A673 (cell line): ENCODE measurements around the gene OMG.

Experiments used
- EZH2 ChIP-seq: fragments of 200-600 bp; sonication (generic); IDR thresholded peaks from 2 replicates; pipeline ENCODE4 v1.6.1; 2017; ENCODE audit warnings: borderline replicate concordance, low read depth, mild to moderate bottlenecking, mixed read lengths, antibody characterized with exemption, low read length; ENCODE audit not compliant: poor library complexity, severe bottlenecking
- TF ChIP-seq, protein P1 (sequence below): fragments of 300-800, 200-600 bp; sonication (generic); conservative IDR thresholded peaks from 2 replicates; pipeline ENCODE4 v1.5.1; 2017; ENCODE audit warnings: low read depth, mild to moderate bottlenecking, antibody characterized with exemption, low read length, moderate library complexity, mixed read lengths

DNA sequence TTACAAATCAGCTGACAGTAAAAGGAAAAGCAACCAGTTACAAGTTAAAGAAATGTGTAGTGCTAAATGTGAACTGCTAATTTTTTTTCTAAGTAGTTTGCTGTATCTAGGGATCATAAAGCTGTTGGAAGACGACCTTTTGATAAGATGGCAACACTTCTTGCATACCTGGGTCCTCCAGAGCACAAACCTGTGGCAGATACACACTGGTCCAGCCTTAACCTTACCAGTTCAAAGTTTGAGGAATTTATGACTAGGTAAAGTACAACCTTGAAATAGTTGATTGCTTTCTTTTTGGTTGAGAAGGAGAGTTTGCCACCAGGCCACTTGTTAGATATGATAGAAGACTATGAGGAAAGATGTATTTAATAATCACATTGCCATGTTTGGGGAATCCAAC lies 35.4 kb downstream of the OMG start:
- TF ChIP-seq, protein P1, sequence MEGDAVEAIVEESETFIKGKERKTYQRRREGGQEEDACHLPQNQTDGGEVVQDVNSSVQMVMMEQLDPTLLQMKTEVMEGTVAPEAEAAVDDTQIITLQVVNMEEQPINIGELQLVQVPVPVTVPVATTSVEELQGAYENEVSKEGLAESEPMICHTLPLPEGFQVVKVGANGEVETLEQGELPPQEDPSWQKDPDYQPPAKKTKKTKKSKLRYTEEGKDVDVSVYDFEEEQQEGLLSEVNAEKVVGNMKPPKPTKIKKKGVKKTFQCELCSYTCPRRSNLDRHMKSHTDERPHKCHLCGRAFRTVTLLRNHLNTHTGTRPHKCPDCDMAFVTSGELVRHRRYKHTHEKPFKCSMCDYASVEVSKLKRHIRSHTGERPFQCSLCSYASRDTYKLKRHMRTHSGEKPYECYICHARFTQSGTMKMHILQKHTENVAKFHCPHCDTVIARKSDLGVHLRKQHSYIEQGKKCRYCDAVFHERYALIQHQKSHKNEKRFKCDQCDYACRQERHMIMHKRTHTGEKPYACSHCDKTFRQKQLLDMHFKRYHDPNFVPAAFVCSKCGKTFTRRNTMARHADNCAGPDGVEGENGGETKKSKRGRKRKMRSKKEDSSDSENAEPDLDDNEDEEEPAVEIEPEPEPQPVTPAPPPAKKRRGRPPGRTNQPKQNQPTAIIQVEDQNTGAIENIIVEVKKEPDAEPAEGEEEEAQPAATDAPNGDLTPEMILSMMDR: no peak
- TF ChIP-seq EZH2: no peak
